Measurements from ENCODE around the gene TCF7.

The TCF7 gene

GRCh38 chr5:134128648-134128995 is 14.1 kb downstream of the TCF7 start:
- DNase-seq (ENCODE audit: low read depth in 1 of 2, low spot score in 1 of 2) = no peak
- Histone ChIP-seq H3K27me3 (ENCODE audit: insufficient read depth, poor library complexity, severe bottlenecking) (no peaks in the 10 kb centered on the region), H3K4me3 (replicated peaks; ENCODE audit: insufficient read depth, low read length) (no peak overlapping the region), H3K27ac (replicated peaks) (no peak overlapping the region)
- no peak for TF ChIP-seq POLR2AphosphoS5 (IDR thresholded peaks at IDR 0.05; ENCODE audit: low read depth)
- TF ChIP-seq SPI1 (IDR thresholded peaks at IDR 0.05; ENCODE audit: borderline replicate concordance, low read depth) = no peak
- TF ChIP-seq, protein P1, sequence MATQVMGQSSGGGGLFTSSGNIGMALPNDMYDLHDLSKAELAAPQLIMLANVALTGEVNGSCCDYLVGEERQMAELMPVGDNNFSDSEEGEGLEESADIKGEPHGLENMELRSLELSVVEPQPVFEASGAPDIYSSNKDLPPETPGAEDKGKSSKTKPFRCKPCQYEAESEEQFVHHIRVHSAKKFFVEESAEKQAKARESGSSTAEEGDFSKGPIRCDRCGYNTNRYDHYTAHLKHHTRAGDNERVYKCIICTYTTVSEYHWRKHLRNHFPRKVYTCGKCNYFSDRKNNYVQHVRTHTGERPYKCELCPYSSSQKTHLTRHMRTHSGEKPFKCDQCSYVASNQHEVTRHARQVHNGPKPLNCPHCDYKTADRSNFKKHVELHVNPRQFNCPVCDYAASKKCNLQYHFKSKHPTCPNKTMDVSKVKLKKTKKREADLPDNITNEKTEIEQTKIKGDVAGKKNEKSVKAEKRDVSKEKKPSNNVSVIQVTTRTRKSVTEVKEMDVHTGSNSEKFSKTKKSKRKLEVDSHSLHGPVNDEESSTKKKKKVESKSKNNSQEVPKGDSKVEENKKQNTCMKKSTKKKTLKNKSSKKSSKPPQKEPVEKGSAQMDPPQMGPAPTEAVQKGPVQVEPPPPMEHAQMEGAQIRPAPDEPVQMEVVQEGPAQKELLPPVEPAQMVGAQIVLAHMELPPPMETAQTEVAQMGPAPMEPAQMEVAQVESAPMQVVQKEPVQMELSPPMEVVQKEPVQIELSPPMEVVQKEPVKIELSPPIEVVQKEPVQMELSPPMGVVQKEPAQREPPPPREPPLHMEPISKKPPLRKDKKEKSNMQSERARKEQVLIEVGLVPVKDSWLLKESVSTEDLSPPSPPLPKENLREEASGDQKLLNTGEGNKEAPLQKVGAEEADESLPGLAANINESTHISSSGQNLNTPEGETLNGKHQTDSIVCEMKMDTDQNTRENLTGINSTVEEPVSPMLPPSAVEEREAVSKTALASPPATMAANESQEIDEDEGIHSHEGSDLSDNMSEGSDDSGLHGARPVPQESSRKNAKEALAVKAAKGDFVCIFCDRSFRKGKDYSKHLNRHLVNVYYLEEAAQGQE (IDR thresholded peaks at IDR 0.05; ENCODE audit: insufficient replicate concordance, low read depth) = no peak
- no peak for TF ChIP-seq GABPA (IDR thresholded peaks at IDR 0.05; ENCODE audit: low read depth)
- TF ChIP-seq, protein P2, sequence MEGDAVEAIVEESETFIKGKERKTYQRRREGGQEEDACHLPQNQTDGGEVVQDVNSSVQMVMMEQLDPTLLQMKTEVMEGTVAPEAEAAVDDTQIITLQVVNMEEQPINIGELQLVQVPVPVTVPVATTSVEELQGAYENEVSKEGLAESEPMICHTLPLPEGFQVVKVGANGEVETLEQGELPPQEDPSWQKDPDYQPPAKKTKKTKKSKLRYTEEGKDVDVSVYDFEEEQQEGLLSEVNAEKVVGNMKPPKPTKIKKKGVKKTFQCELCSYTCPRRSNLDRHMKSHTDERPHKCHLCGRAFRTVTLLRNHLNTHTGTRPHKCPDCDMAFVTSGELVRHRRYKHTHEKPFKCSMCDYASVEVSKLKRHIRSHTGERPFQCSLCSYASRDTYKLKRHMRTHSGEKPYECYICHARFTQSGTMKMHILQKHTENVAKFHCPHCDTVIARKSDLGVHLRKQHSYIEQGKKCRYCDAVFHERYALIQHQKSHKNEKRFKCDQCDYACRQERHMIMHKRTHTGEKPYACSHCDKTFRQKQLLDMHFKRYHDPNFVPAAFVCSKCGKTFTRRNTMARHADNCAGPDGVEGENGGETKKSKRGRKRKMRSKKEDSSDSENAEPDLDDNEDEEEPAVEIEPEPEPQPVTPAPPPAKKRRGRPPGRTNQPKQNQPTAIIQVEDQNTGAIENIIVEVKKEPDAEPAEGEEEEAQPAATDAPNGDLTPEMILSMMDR (IDR thresholded peaks at IDR 0.05; ENCODE audit: insufficient read depth, low read length) = no peak

GRCh38 chr5:134129411-134130238 is 15.1 kb downstream of the TCF7 start:
- no peak overlapping the region for H3K27ac ChIP-seq (replicated peaks)
- DNase-seq (ENCODE audit: low read depth in 1 of 2, low spot score in 1 of 2) = no peak
- no peak for TF ChIP-seq GABPA (IDR thresholded peaks at IDR 0.05; ENCODE audit: low read depth)
- TF ChIP-seq, protein P2 (IDR thresholded peaks at IDR 0.05; ENCODE audit: insufficient read depth, low read length) = no peak
- TF ChIP-seq POLR2AphosphoS5 (IDR thresholded peaks at IDR 0.05; ENCODE audit: low read depth) = no peak
- TF ChIP-seq SPI1 (IDR thresholded peaks at IDR 0.05; ENCODE audit: borderline replicate concordance, low read depth) = no peak
- TF ChIP-seq, protein P1 (IDR thresholded peaks at IDR 0.05; ENCODE audit: insufficient replicate concordance, low read depth) = no peak

GRCh38 chr5:134130239-134130945 is 15.9 kb downstream of the TCF7 start:
- H3K27ac ChIP-seq (replicated peaks) = no peak overlapping the region
- H3K27me3 ChIP-seq (ENCODE audit: insufficient read depth, poor library complexity, severe bottlenecking) = no peaks in the 10 kb centered on the region
- DNase-seq (ENCODE audit: low read depth in 1 of 2, low spot score in 1 of 2) = no peak
- H3K4me3 ChIP-seq (replicated peaks; ENCODE audit: insufficient read depth, low read length) = no peak overlapping the region
- TF ChIP-seq, protein P2 (IDR thresholded peaks at IDR 0.05; ENCODE audit: insufficient read depth, low read length) = no peak
- TF ChIP-seq GABPA (IDR thresholded peaks at IDR 0.05; ENCODE audit: low read depth) (no peak), POLR2AphosphoS5 (IDR thresholded peaks at IDR 0.05; ENCODE audit: low read depth) (no peak), SPI1 (IDR thresholded peaks at IDR 0.05; ENCODE audit: borderline replicate concordance, low read depth) (no peak)
- TF ChIP-seq, protein P1 (IDR thresholded peaks at IDR 0.05; ENCODE audit: insufficient replicate concordance, low read depth) = no peak

More at GRCh38 chr5:134129411-134130238, 15.1 kb downstream of the TCF7 start:
- no peak overlapping the region for H3K4me3 ChIP-seq (replicated peaks; ENCODE audit: insufficient read depth, low read length)
- H3K27me3 ChIP-seq (ENCODE audit: insufficient read depth, poor library complexity, severe bottlenecking) = no peaks in the 10 kb centered on the region

Measured in HL-60 (cell line).